Measurements from ENCODE around the gene KDM4F. TPM values are rescaled to one million over a fixed set of nuclear protein-coding genes. Genes with fewer than 3 reads are reported as not detected.

The KDM4F gene
- total RNA-seq, 1 donor from 2014 or later = not detected

GRCh38 chr11:95055283-95055897 is 6.2 kb downstream of the KDM4F start:
- H3K27me3 ChIP-seq = peaks cover 7% of the 10 kb centered on the region
- no peak overlapping the region for H2AFZ ChIP-seq (replicated peaks)
- no peak for TF ChIP-seq EZH2 (IDR thresholded peaks at IDR 0.05)
- TF ChIP-seq CTCF (IDR thresholded peaks at IDR 0.05) = no peak
- H3K4me2 ChIP-seq = no peak overlapping the region
- H3F3A ChIP-seq (ENCODE audit: low read depth) = no peaks in the 10 kb centered on the region
- H3K79me2 ChIP-seq (ENCODE audit: low read depth) = no peaks in the 10 kb centered on the region
- no peaks in the 10 kb centered on the region for H3K36me3 ChIP-seq
- no peak overlapping the region for H3K9ac ChIP-seq
- no peaks in the 10 kb centered on the region for H4K20me1 ChIP-seq (ENCODE audit: low read depth)
- Mint-ChIP-seq H3K27me3 (ENCODE audit: insufficient read depth, low read depth) (peaks cover 3% of the 10 kb centered on the region), H3K4me3 (no peak overlapping the region), H3K36me3 (no peaks in the 10 kb centered on the region), H3K27ac (no peak overlapping the region), H3K9me3 (no peaks in the 10 kb centered on the region), H3K4me1 (no peaks in the 10 kb centered on the region)
- no peaks in the 10 kb centered on the region for H3K9me3 ChIP-seq (ENCODE audit: low read depth)
- no peak for DNase-seq (ENCODE audit: low spot score)
- H3K4me1 ChIP-seq = no peaks in the 10 kb centered on the region
- no peak overlapping the region for H3K27ac ChIP-seq
- H3K4me3 ChIP-seq = no peak overlapping the region

DNA sequence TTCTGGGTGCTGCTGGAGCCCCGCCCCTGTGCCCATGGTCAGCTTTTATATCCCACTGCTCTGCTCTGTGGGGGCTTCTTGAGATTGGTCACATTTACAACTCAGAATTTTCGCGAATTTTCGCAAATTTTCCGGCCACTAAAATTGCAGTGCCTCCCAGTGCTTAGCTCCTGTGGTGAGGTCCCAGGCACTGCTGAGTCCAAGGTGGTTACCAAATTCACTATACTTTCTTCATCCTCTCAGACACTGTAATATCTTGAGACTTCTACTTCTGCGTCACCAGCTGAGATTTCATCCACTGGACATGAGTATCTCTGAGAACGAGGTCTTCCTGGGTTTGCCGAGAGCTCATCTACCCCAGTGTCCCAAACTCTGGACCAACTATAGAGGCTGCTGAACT is 8.7 kb downstream of the KDM4F start:
- H3K4me1 Mint-ChIP-seq = no peaks in the 10 kb centered on the region
- H3K27me3 Mint-ChIP-seq (ENCODE audit: insufficient read depth, low read depth) = peaks cover 3% of the 10 kb centered on the region
- H2AFZ ChIP-seq (replicated peaks) = no peak overlapping the region
- H3K36me3 ChIP-seq = no peaks in the 10 kb centered on the region
- H3K27ac Mint-ChIP-seq = no peak overlapping the region
- H3K4me3 ChIP-seq = no peak overlapping the region
- no peak overlapping the region for H3K9ac ChIP-seq
- no peaks in the 10 kb centered on the region for H4K20me1 ChIP-seq (ENCODE audit: low read depth)
- H3K36me3 Mint-ChIP-seq = no peaks in the 10 kb centered on the region
- no peak for TF ChIP-seq EZH2 (IDR thresholded peaks at IDR 0.05)
- no peak for TF ChIP-seq EZH2phosphoT487 (IDR thresholded peaks at IDR 0.05)
- TF ChIP-seq CTCF (IDR thresholded peaks at IDR 0.05) = no peak
- H3K27ac ChIP-seq = no peak overlapping the region
- no peaks in the 10 kb centered on the region for H3K4me1 ChIP-seq
- H3K9me3 ChIP-seq (ENCODE audit: low read depth) = no peaks in the 10 kb centered on the region
- H3F3A ChIP-seq (ENCODE audit: low read depth) = no peaks in the 10 kb centered on the region
- no peak for DNase-seq (ENCODE audit: low spot score)
- peaks cover 29% of the 10 kb centered on the region for H3K27me3 ChIP-seq
- H3K4me2 ChIP-seq = no peak overlapping the region
- no peaks in the 10 kb centered on the region for H3K79me2 ChIP-seq (ENCODE audit: low read depth)
- no peaks in the 10 kb centered on the region for H3K9me3 Mint-ChIP-seq
- no peak overlapping the region for H3K4me3 Mint-ChIP-seq

DNA sequence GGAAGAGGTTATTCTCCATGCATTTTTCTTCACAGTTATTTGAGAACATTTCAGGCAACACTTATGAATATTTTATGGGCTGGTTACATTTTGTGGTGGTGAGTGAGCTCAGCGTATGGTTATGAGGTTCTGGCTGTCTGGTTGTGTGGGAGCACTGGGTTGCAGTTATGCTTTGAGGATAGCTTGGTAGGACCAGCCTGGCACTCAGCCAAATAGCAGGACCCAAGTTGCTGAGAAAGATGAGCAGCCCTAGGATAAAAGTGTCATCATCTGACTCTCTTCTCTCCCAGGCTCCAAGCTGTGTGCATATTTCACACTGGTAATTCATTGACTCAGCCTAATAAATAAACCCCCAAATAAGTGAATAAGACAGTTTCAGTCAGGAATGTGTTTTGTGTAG is 9.4 kb downstream of the KDM4F start:
- no peak for TF ChIP-seq EZH2phosphoT487 (IDR thresholded peaks at IDR 0.05)
- no peak for TF ChIP-seq CTCF (IDR thresholded peaks at IDR 0.05)
- no peak for TF ChIP-seq EZH2 (IDR thresholded peaks at IDR 0.05)
- Histone ChIP-seq H3K36me3 (no peaks in the 10 kb centered on the region), H3K79me2 (ENCODE audit: low read depth) (no peaks in the 10 kb centered on the region), H2AFZ (replicated peaks) (no peak overlapping the region), H3K27ac (no peak overlapping the region), H3K9me3 (ENCODE audit: low read depth) (no peaks in the 10 kb centered on the region), H3K27me3 (peaks cover 29% of the 10 kb centered on the region), H3K4me1 (no peaks in the 10 kb centered on the region), H3K4me2 (no peak overlapping the region), H4K20me1 (ENCODE audit: low read depth) (no peaks in the 10 kb centered on the region), H3K9ac (no peak overlapping the region), H3K4me3 (no peak overlapping the region), H3F3A (ENCODE audit: low read depth) (no peaks in the 10 kb centered on the region)
- Mint-ChIP-seq H3K27me3 (ENCODE audit: insufficient read depth, low read depth) (peaks cover 3% of the 10 kb centered on the region), H3K27ac (no peak overlapping the region), H3K4me3 (no peak overlapping the region), H3K36me3 (no peaks in the 10 kb centered on the region), H3K9me3 (no peaks in the 10 kb centered on the region), H3K4me1 (no peaks in the 10 kb centered on the region)
- DNase-seq (ENCODE audit: low spot score) = no peak

Measured in neural progenitor cell (in vitro differentiated cells).